DOHH2 (cell line): ENCODE results near the gene SYTL5.

Experiments
- H3F3A ChIP-seq: fragments of 200-600 bp; sonication (generic), shearing (Covaris generic); 2 replicates; pipeline ENCODE4 v1.6.0; 2016; ENCODE audit warnings: antibody characterized with exemption, mild to moderate bottlenecking; ENCODE audit not compliant: control insufficient read depth, insufficient read depth
- H3K27ac ChIP-seq: fragments of 200-600 bp; sonication (generic); 2 replicates; pipeline ENCODE4 v1.5.1; 2014; ENCODE audit warnings: low read depth, mild to moderate bottlenecking, low read length, moderate library complexity
- H3K27me3 ChIP-seq: fragments of 200-600 bp; sonication (generic); 2 replicates; pipeline ENCODE4 v1.6.1; 2014; ENCODE audit warnings: mild to moderate bottlenecking, low read length, mixed read lengths; ENCODE audit not compliant: control insufficient read depth
- H3K36me3 ChIP-seq: fragments of 200-600 bp; sonication (generic); 2 replicates; pipeline ENCODE4 v1.6.1; 2014; ENCODE audit warnings: mild to moderate bottlenecking, low read length, moderate library complexity, mixed read lengths; ENCODE audit not compliant: control insufficient read depth
- H3K4me1 ChIP-seq: fragments of 200-600 bp; sonication (generic); 2 replicates; pipeline ENCODE4 v1.6.1; 2014; ENCODE audit warnings: mild to moderate bottlenecking, low read length, mixed read lengths; ENCODE audit not compliant: control insufficient read depth
- H3K4me2 ChIP-seq: fragments of 200-600 bp; sonication (generic); 2 replicates; pipeline ENCODE4 v1.6.0; 2014; ENCODE audit warnings: mild to moderate bottlenecking, low read length, moderate library complexity
- H3K4me3 ChIP-seq: fragments of 200-600 bp; sonication (generic); 2 replicates; pipeline ENCODE4 v1.5.1; 2014; ENCODE audit warnings: mild to moderate bottlenecking, low read length, mixed read lengths
- H3K79me2 ChIP-seq: fragments of 200-600 bp; sonication (generic); 2 replicates; pipeline ENCODE4 v1.6.1; 2014; ENCODE audit warnings: mild to moderate bottlenecking, low read length, mixed read lengths; ENCODE audit not compliant: control insufficient read depth
- H3K9me2 ChIP-seq: fragments of 200-600 bp; sonication (generic); replicated peaks from 2 replicates; pipeline ENCODE4 v1.6.1; 2014; ENCODE audit warnings: mild to moderate bottlenecking, low read length, mixed read lengths; ENCODE audit not compliant: control insufficient read depth
- H3K9me3 ChIP-seq: fragments of 200-600 bp; sonication (generic); 2 replicates; pipeline ENCODE4 v1.6.1; 2014; ENCODE audit warnings: antibody characterized with exemption, low read length, mixed read lengths; ENCODE audit not compliant: control insufficient read depth, insufficient read depth
- H4K20me1 ChIP-seq: fragments of 200-600 bp; sonication (generic); 2 replicates; pipeline ENCODE4 v1.6.0; 2014; ENCODE audit warnings: low read depth, mild to moderate bottlenecking, antibody characterized with exemption, low read length, moderate library complexity; ENCODE audit not compliant: control insufficient read depth, insufficient read depth
- EZH2phosphoT487 ChIP-seq: fragments of 200-600 bp; sonication (generic); IDR thresholded peaks from 2 replicates; pipeline ENCODE4 v1.6.1; 2017; ENCODE audit warnings: borderline replicate concordance, mild to moderate bottlenecking, antibody characterized with exemption, low read length, moderate library complexity, mixed read lengths
- TF ChIP-seq, protein P1 (sequence below): fragments of 200-600 bp; sonication (generic); IDR thresholded peaks from one replicate; pipeline ENCODE4 v1.5.1; 2014; ENCODE audit warnings: antibody characterized with exemption, mild to moderate bottlenecking, low read depth, low read length; ENCODE audit not compliant: poor library complexity, severe bottlenecking

The SYTL5 gene

GRCh38 chrX:38117485-38117884 is 111.1 kb downstream of the SYTL5 start:
- H3K27ac ChIP-seq: no peak overlapping the region
- H3K79me2 ChIP-seq: no peaks in the 10 kb centered on the region
- TF ChIP-seq, protein P1, sequence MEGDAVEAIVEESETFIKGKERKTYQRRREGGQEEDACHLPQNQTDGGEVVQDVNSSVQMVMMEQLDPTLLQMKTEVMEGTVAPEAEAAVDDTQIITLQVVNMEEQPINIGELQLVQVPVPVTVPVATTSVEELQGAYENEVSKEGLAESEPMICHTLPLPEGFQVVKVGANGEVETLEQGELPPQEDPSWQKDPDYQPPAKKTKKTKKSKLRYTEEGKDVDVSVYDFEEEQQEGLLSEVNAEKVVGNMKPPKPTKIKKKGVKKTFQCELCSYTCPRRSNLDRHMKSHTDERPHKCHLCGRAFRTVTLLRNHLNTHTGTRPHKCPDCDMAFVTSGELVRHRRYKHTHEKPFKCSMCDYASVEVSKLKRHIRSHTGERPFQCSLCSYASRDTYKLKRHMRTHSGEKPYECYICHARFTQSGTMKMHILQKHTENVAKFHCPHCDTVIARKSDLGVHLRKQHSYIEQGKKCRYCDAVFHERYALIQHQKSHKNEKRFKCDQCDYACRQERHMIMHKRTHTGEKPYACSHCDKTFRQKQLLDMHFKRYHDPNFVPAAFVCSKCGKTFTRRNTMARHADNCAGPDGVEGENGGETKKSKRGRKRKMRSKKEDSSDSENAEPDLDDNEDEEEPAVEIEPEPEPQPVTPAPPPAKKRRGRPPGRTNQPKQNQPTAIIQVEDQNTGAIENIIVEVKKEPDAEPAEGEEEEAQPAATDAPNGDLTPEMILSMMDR: no peak
- no peak for TF ChIP-seq EZH2phosphoT487
- no peaks in the 10 kb centered on the region for H3K4me1 ChIP-seq
- H3K4me3 ChIP-seq: no peak overlapping the region
- H3K4me2 ChIP-seq: no peak overlapping the region
- no peaks in the 10 kb centered on the region for H3K9me2 ChIP-seq
- H3K36me3 ChIP-seq: no peaks in the 10 kb centered on the region
- H4K20me1 ChIP-seq: no peaks in the 10 kb centered on the region
- no peaks in the 10 kb centered on the region for H3K9me3 ChIP-seq
- no peaks in the 10 kb centered on the region for H3F3A ChIP-seq
- no peaks in the 10 kb centered on the region for H3K27me3 ChIP-seq

DNA sequence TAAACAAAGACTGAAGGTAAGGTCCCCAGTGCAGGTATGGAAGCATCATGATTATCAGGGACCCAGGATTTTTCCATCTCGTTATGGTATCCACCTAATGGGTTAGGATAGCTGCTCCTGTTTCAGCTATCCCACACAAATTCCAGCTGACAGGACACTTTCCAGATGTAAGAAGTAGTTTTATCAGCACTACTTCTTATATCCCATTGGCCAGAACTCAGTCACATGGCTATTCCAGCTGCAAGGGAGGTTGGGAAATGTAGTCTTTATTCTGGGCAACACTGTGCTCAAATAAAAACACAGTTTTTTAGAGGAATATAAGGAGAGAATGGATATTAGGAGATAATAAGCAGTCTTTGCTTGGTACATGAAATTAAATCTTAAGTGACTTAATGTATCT is 117.6 kb downstream of the SYTL5 start:
- Histone ChIP-seq H3K4me1 (no peaks in the 10 kb centered on the region), H3K79me2 (no peaks in the 10 kb centered on the region), H4K20me1 (no peaks in the 10 kb centered on the region), H3K9me3 (no peaks in the 10 kb centered on the region), H3K9me2 (no peaks in the 10 kb centered on the region), H3K36me3 (no peaks in the 10 kb centered on the region), H3K27ac (no peak overlapping the region), H3K27me3 (no peaks in the 10 kb centered on the region), H3K4me3 (no peak overlapping the region), H3F3A (no peaks in the 10 kb centered on the region), H3K4me2 (no peak overlapping the region)
- TF ChIP-seq, protein P1: no peak
- no peak for TF ChIP-seq EZH2phosphoT487

DNA sequence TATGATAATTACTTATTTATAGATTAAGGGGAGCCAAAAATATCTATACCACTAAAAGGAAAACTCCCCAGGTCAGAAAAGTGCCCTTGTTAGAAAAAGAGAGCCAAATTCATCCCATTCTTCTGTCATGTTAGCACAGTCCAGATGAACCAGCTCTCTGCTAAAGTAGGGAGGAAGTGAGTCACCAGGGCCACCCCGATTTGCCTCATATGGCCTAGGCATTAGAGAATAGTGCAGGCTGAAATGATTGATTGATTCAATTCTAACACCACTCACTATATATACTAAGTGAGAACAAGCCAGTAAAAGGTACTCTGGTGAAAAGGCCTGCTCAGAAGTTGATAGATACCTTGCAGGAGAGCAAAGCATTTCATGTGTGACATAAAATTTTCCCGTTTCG is 119.8 kb downstream of the SYTL5 start:
- Histone ChIP-seq H3K27me3 (no peaks in the 10 kb centered on the region), H3K4me3 (no peak overlapping the region), H3F3A (no peaks in the 10 kb centered on the region), H3K9me2 (no peaks in the 10 kb centered on the region), H3K79me2 (no peaks in the 10 kb centered on the region), H4K20me1 (no peaks in the 10 kb centered on the region), H3K4me1 (no peaks in the 10 kb centered on the region), H3K27ac (no peak overlapping the region), H3K4me2 (no peak overlapping the region), H3K9me3 (no peaks in the 10 kb centered on the region), H3K36me3 (no peaks in the 10 kb centered on the region)
- TF ChIP-seq, protein P1: no peak
- no peak for TF ChIP-seq EZH2phosphoT487

GRCh38 chrX:38127961-38128360 is 121.6 kb downstream of the SYTL5 start:
- Histone ChIP-seq H3K9me2 (no peaks in the 10 kb centered on the region), H3K4me3 (no peak overlapping the region), H3K36me3 (no peaks in the 10 kb centered on the region), H3K79me2 (no peaks in the 10 kb centered on the region), H4K20me1 (no peaks in the 10 kb centered on the region), H3K4me1 (no peaks in the 10 kb centered on the region), H3K27me3 (no peaks in the 10 kb centered on the region), H3K4me2 (no peak overlapping the region), H3K9me3 (no peaks in the 10 kb centered on the region), H3K27ac (no peak overlapping the region), H3F3A (no peaks in the 10 kb centered on the region)
- TF ChIP-seq, protein P1: no peak
- TF ChIP-seq EZH2phosphoT487: no peak
